ENCODE results near the gene ATRNL1. TPM values are rescaled to one million over a fixed set of nuclear protein-coding genes. Genes with fewer than 3 reads are reported as not detected.

ATRNL1 gene
- total RNA-seq, 4 donors from 2014 or later: 3.5 to 27.2 (median 4.1) TPM

GRCh38 chr10:115944538-115944937, 851.4 kb downstream of the ATRNL1 start:
- H3K27me3 ChIP-seq: no peaks in the 10 kb centered on the region
- DNase-seq: no peak
- no peaks in the 10 kb centered on the region for H3K36me3 ChIP-seq
- no peak overlapping the region for H3K27ac ChIP-seq
- H3K4me3 ChIP-seq: no peak overlapping the region
- H3K4me1 ChIP-seq: no peaks in the 10 kb centered on the region
- no peaks in the 10 kb centered on the region for H3K9me3 ChIP-seq
- TF ChIP-seq CTCF (IDR thresholded peaks at IDR 0.05) (no peak), POLR2A (IDR thresholded peaks at IDR 0.05) (no peak)

- DNase-seq: no peak
- TF ChIP-seq POLR2A (IDR thresholded peaks at IDR 0.05) (no peak), CTCF (IDR thresholded peaks at IDR 0.05) (no peak)
- Histone ChIP-seq H3K27ac (no peak overlapping the region), H3K27me3 (no peaks in the 10 kb centered on the region), H3K4me1 (no peaks in the 10 kb centered on the region), H3K36me3 (no peaks in the 10 kb centered on the region), H3K9me3 (no peaks in the 10 kb centered on the region), H3K4me3 (no peak overlapping the region)
Observed at GRCh38 chr10:115945701-115946445, 852.7 kb downstream of the ATRNL1 start.

GRCh38 chr10:115947104-115947503, 853.9 kb downstream of the ATRNL1 start:
- DNase-seq: no peak
- TF ChIP-seq CTCF (IDR thresholded peaks at IDR 0.05) (no peak), POLR2A (IDR thresholded peaks at IDR 0.05) (no peak)
- Histone ChIP-seq H3K27ac (no peak overlapping the region), H3K4me3 (no peak overlapping the region), H3K9me3 (no peaks in the 10 kb centered on the region), H3K36me3 (no peaks in the 10 kb centered on the region), H3K27me3 (no peaks in the 10 kb centered on the region), H3K4me1 (no peaks in the 10 kb centered on the region)

- H3K9me3 ChIP-seq: no peaks in the 10 kb centered on the region
- TF ChIP-seq POLR2A (IDR thresholded peaks at IDR 0.05) (no peak), CTCF (IDR thresholded peaks at IDR 0.05) (peak in 1 of 6 experiments; percentile 9)
- DNase-seq: no peak
Observed at GRCh38 chr10:115948465-115948864, 855.3 kb downstream of the ATRNL1 start.

GRCh38 chr10:115949282-115949844, 856.2 kb downstream of the ATRNL1 start:
- no peaks in the 10 kb centered on the region for H3K9me3 ChIP-seq
- H3K4me3 ChIP-seq: no peak overlapping the region
- H3K27me3 ChIP-seq: no peaks in the 10 kb centered on the region
- H3K4me1 ChIP-seq: no peaks in the 10 kb centered on the region
- H3K36me3 ChIP-seq: no peaks in the 10 kb centered on the region
- TF ChIP-seq POLR2A (IDR thresholded peaks at IDR 0.05) (no peak), CTCF (IDR thresholded peaks at IDR 0.05) (no peak)
- DNase-seq: no peak
- no peak overlapping the region for H3K27ac ChIP-seq

More at GRCh38 chr10:115948465-115948864, 855.3 kb downstream of the ATRNL1 start:
- Histone ChIP-seq H3K27ac (no peak overlapping the region), H3K4me1 (no peaks in the 10 kb centered on the region), H3K27me3 (no peaks in the 10 kb centered on the region), H3K36me3 (no peaks in the 10 kb centered on the region), H3K4me3 (no peak overlapping the region)

All from Peyer's patch (tissue), 4 donors.